Measurements from ENCODE around the gene POLR3G.

Gene POLR3G

GRCh38 chr5:90542827-90543519 lies 68.3 kb downstream of the POLR3G start:
- Histone ChIP-seq H3K27ac (ENCODE audit: low read depth, low read length) (no peak overlapping the region), H3K27me3 (ENCODE audit: control insufficient read depth, low read length) (peaks cover 35% of the 10 kb centered on the region)
- no peak for TF ChIP-seq EZH2phosphoT487 (IDR thresholded peaks at IDR 0.05; ENCODE audit: borderline replicate concordance, low read length)
- TF ChIP-seq CTCF (IDR thresholded peaks at IDR 0.05; ENCODE audit: low read depth, low read length, poor library complexity, severe bottlenecking), result no peak

GRCh38 chr5:90545511-90545910 lies 70.8 kb downstream of the POLR3G start:
- no peaks in the 10 kb centered on the region for H3K36me3 ChIP-seq (ENCODE audit: control insufficient read depth, low read length)

More at GRCh38 chr5:90542827-90543519, 68.3 kb downstream of the POLR3G start:
- H3K9me2 ChIP-seq (replicated peaks; ENCODE audit: control insufficient read depth, low read length), result no peaks in the 10 kb centered on the region
- no peaks in the 10 kb centered on the region for H3K9me3 ChIP-seq (ENCODE audit: control insufficient read depth, insufficient read depth, low read length)
- no peaks in the 10 kb centered on the region for H3K36me3 ChIP-seq (ENCODE audit: control insufficient read depth, low read length)
- H3K79me2 ChIP-seq (ENCODE audit: control insufficient read depth, low read length), result no peaks in the 10 kb centered on the region
- H3K4me1 ChIP-seq (ENCODE audit: control insufficient read depth, low read length), result no peaks in the 10 kb centered on the region
- no peaks in the 10 kb centered on the region for H4K20me1 ChIP-seq (ENCODE audit: control insufficient read depth, insufficient read depth, low read depth, low read length)
- H3F3A ChIP-seq (ENCODE audit: control insufficient read depth, insufficient read depth), result no peaks in the 10 kb centered on the region
- no peak overlapping the region for H3K4me2 ChIP-seq (ENCODE audit: low read length)
- H3K4me3 ChIP-seq (ENCODE audit: low read length), result no peak overlapping the region

DNA sequence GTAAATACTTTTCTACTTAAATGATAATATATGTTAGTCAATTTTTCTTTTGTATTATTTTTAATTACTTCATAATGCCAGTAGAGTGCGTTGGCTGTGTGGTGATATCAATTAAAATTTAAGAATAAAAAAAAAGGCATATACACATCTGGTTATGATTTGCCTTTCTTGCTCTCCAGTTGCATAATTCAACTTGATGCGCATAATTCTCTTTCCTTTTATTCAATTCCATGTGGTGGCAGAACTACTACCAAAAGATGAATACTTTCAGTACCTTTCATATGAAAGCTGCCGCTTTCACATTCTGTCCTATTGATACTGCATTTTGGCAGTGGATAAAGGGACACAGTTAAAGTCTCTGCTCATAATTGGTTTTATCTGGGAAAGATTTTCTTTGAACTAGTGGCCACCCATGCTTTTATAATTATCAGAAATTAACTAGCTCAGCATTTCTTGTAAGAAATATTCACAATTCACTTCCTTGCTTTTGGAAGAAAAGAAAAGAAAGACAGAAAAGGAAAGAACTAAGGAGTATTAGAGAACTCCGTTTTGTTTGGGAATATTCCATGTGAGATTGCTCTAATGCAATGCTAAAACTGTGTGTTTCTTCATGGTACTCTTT lies 71.7 kb downstream of the POLR3G start:
- Histone ChIP-seq H3K4me3 (ENCODE audit: low read length) (no peak overlapping the region), H3K4me1 (ENCODE audit: control insufficient read depth, low read length) (no peaks in the 10 kb centered on the region), H3K79me2 (ENCODE audit: control insufficient read depth, low read length) (no peaks in the 10 kb centered on the region), H3F3A (ENCODE audit: control insufficient read depth, insufficient read depth) (no peaks in the 10 kb centered on the region), H3K9me3 (ENCODE audit: control insufficient read depth, insufficient read depth, low read length) (no peaks in the 10 kb centered on the region), H3K27ac (ENCODE audit: low read depth, low read length) (no peak overlapping the region), H3K9me2 (replicated peaks; ENCODE audit: control insufficient read depth, low read length) (no peaks in the 10 kb centered on the region), H4K20me1 (ENCODE audit: control insufficient read depth, insufficient read depth, low read depth, low read length) (no peaks in the 10 kb centered on the region), H3K36me3 (ENCODE audit: control insufficient read depth, low read length) (no peaks in the 10 kb centered on the region), H3K4me2 (ENCODE audit: low read length) (no peak overlapping the region), H3K27me3 (ENCODE audit: control insufficient read depth, low read length) (peaks cover 40% of the 10 kb centered on the region)
- TF ChIP-seq EZH2phosphoT487 (IDR thresholded peaks at IDR 0.05; ENCODE audit: borderline replicate concordance, low read length), result no peak

More at GRCh38 chr5:90545511-90545910, 70.8 kb downstream of the POLR3G start:
- H3K4me2 ChIP-seq (ENCODE audit: low read length), result no peak overlapping the region
- no peaks in the 10 kb centered on the region for H3K4me1 ChIP-seq (ENCODE audit: control insufficient read depth, low read length)
- H3K9me2 ChIP-seq (replicated peaks; ENCODE audit: control insufficient read depth, low read length), result no peaks in the 10 kb centered on the region
- H3F3A ChIP-seq (ENCODE audit: control insufficient read depth, insufficient read depth), result no peaks in the 10 kb centered on the region
- TF ChIP-seq EZH2phosphoT487 (IDR thresholded peaks at IDR 0.05; ENCODE audit: borderline replicate concordance, low read length), result no peak
- TF ChIP-seq CTCF (IDR thresholded peaks at IDR 0.05; ENCODE audit: low read depth, low read length, poor library complexity, severe bottlenecking), result no peak
- no peaks in the 10 kb centered on the region for H4K20me1 ChIP-seq (ENCODE audit: control insufficient read depth, insufficient read depth, low read depth, low read length)
- no peak overlapping the region for H3K4me3 ChIP-seq (ENCODE audit: low read length)
- H3K79me2 ChIP-seq (ENCODE audit: control insufficient read depth, low read length), result no peaks in the 10 kb centered on the region
- peaks cover 40% of the 10 kb centered on the region for H3K27me3 ChIP-seq (ENCODE audit: control insufficient read depth, low read length)
- no peak overlapping the region for H3K27ac ChIP-seq (ENCODE audit: low read depth, low read length)
- no peaks in the 10 kb centered on the region for H3K9me3 ChIP-seq (ENCODE audit: control insufficient read depth, insufficient read depth, low read length)

- Histone ChIP-seq H3K9me2 (replicated peaks; ENCODE audit: control insufficient read depth, low read length) (no peaks in the 10 kb centered on the region), H3K9me3 (ENCODE audit: control insufficient read depth, insufficient read depth, low read length) (no peaks in the 10 kb centered on the region), H4K20me1 (ENCODE audit: control insufficient read depth, insufficient read depth, low read depth, low read length) (no peaks in the 10 kb centered on the region), H3F3A (ENCODE audit: control insufficient read depth, insufficient read depth) (no peaks in the 10 kb centered on the region), H3K27me3 (ENCODE audit: control insufficient read depth, low read length) (peaks cover 41% of the 10 kb centered on the region), H3K4me3 (ENCODE audit: low read length) (no peak overlapping the region), H3K4me2 (ENCODE audit: low read length) (no peak overlapping the region), H3K27ac (ENCODE audit: low read depth, low read length) (no peak overlapping the region), H3K36me3 (ENCODE audit: control insufficient read depth, low read length) (no peaks in the 10 kb centered on the region), H3K4me1 (ENCODE audit: control insufficient read depth, low read length) (no peaks in the 10 kb centered on the region), H3K79me2 (ENCODE audit: control insufficient read depth, low read length) (no peaks in the 10 kb centered on the region)
- no peak for TF ChIP-seq CTCF (IDR thresholded peaks at IDR 0.05; ENCODE audit: low read depth, low read length, poor library complexity, severe bottlenecking)
- no peak for TF ChIP-seq EZH2phosphoT487 (IDR thresholded peaks at IDR 0.05; ENCODE audit: borderline replicate concordance, low read length)
These were observed 72.4 kb downstream of the POLR3G start for GRCh38 chr5:90547072-90547536.
